Measurements from ENCODE around the gene NEUROD4. TPM values are rescaled to one million over a fixed set of nuclear protein-coding genes. Genes with fewer than 3 reads are reported as not detected.

The NEUROD4 gene
- total and polyA plus RNA-seq, 3 experiments from 2014 or later: not detected

Other genes starting within 250 kb of the NEUROD4 start
- not detected for gene MUCL1, start 165.5 kb upstream of the NEUROD4 start, total RNA-seq
- not detected for gene MUCL1, start 165.5 kb upstream of the NEUROD4 start, polyA plus RNA-seq
- gene TESPA1, start 35.2 kb upstream of the NEUROD4 start, total RNA-seq: 10 to 100 TPM; 77.3 to 80.6 TPM
- gene TESPA1, start 35.2 kb upstream of the NEUROD4 start, polyA plus RNA-seq: 104 TPM
- not detected for gene OR9K2, start 106.4 kb downstream of the NEUROD4 start, total RNA-seq
- not detected for gene OR9K2, start 106.4 kb downstream of the NEUROD4 start, polyA plus RNA-seq
- gene OR10A7, start 201.1 kb downstream of the NEUROD4 start, total RNA-seq: not detected
- not detected for gene OR10A7, start 201.1 kb downstream of the NEUROD4 start, polyA plus RNA-seq
- gene OR6C74, start 224.6 kb downstream of the NEUROD4 start, total RNA-seq: not detected
- gene OR6C74, start 224.6 kb downstream of the NEUROD4 start, polyA plus RNA-seq: not detected